SW480 (cell line): ENCODE results near the gene NPIPB8.
"Not testable (repeated sequence)": the region's sequence is repeated elsewhere in the genome, so short reads cannot be mapped to it uniquely, and the experiment has no call there.

Source experiments
- DNase-seq: peaks from one replicate; pipeline ENCODE4 v3.0.0-alpha.2; 2016; ENCODE audit warnings: low spot score

NPIPB8 gene

GRCh38 chr16:28636093-28636823 is 1.6 kb upstream of the NPIPB8 start:
- DNase-seq, result peak; percentile 50

GRCh38 chr16:28638359-28638758 is 494 bp downstream of the NPIPB8 start:
- not testable (repeated sequence) for DNase-seq

- DNase-seq, result not testable (repeated sequence)
These were observed 2.1 kb downstream of the NPIPB8 start for GRCh38 chr16:28639959-28640358.

- DNase-seq, result not testable (repeated sequence)
These were observed 28.4 kb downstream of the NPIPB8 start for GRCh38 chr16:28666264-28666663.

GRCh38 chr16:28667480-28667879 is 29.6 kb downstream of the NPIPB8 start:
- DNase-seq, result not testable (repeated sequence)

GRCh38 chr16:28668199-28668598 is 30.3 kb downstream of the NPIPB8 start:
- not testable (repeated sequence) for DNase-seq

- not testable (repeated sequence) for DNase-seq
These were observed 50.6 kb downstream of the NPIPB8 start for GRCh38 chr16:28688327-28688952.

GRCh38 chr16:28689425-28689824 is 51.6 kb downstream of the NPIPB8 start:
- DNase-seq, result not testable (repeated sequence)

- DNase-seq, result not testable (repeated sequence)
These were observed 53.9 kb downstream of the NPIPB8 start for GRCh38 chr16:28691722-28692121.

- not testable (repeated sequence) for DNase-seq
These were observed 55.5 kb downstream of the NPIPB8 start for GRCh38 chr16:28693257-28693950.

GRCh38 chr16:28699792-28700191 is 61.9 kb downstream of the NPIPB8 start:
- not testable (repeated sequence) for DNase-seq

- not testable (repeated sequence) for DNase-seq
These were observed 62.5 kb downstream of the NPIPB8 start for GRCh38 chr16:28700349-28700748.

GRCh38 chr16:28701384-28701783 is 63.5 kb downstream of the NPIPB8 start:
- not testable (repeated sequence) for DNase-seq

GRCh38 chr16:28704246-28704645 is 66.4 kb downstream of the NPIPB8 start:
- DNase-seq, result not testable (repeated sequence)
